Astrocyte (in vitro differentiated cells and primary cell): ENCODE results near the gene KRT39. TPM values are rescaled to one million over a fixed set of nuclear protein-coding genes. Genes with fewer than 3 reads are reported as not detected.

Experiments
- total RNA-seq: library from RNA; stranded (reverse); gene quantifications from 2 replicates; pipeline ENCODE4 v1.2.1, GENCODE V29; 2021

The KRT39 gene
- total RNA-seq, 1 donor from 2014 or later = not detected

Other genes starting within 250 kb of the KRT39 start
- not detected in 2 replicates for gene KRT25, start 211.6 kb downstream of the KRT39 start, total RNA-seq
- gene KRT26, start 194.7 kb downstream of the KRT39 start, total RNA-seq = not detected in 2 replicates
- not detected in 2 replicates for gene KRT27, start 184.4 kb downstream of the KRT39 start, total RNA-seq
- gene KRT28, start 167.0 kb downstream of the KRT39 start, total RNA-seq = not detected in 2 replicates
- 49.7 and 50.6 TPM in 2 replicates for gene KRT10, start 144.3 kb downstream of the KRT39 start, total RNA-seq
- not detected in 2 replicates for gene KRT12, start 99.7 kb downstream of the KRT39 start, total RNA-seq
- gene KRT20, start 81.7 kb downstream of the KRT39 start, total RNA-seq = not detected in 2 replicates
- not detected in 2 replicates for gene KRT23, start 29.3 kb downstream of the KRT39 start, total RNA-seq
- not detected in 2 replicates for gene KRT40, start 17.4 kb upstream of the KRT39 start, total RNA-seq
- not detected in 2 replicates for gene KRTAP3-3, start 27.2 kb upstream of the KRT39 start, total RNA-seq
- gene KRTAP3-2, start 33.0 kb upstream of the KRT39 start, total RNA-seq = not detected in 2 replicates
- not detected in 2 replicates for gene KRTAP3-1, start 42.2 kb upstream of the KRT39 start, total RNA-seq
- not detected in 2 replicates for gene KRTAP1-5, start 60.3 kb upstream of the KRT39 start, total RNA-seq
- gene KRTAP1-4, start 63.2 kb upstream of the KRT39 start, total RNA-seq = not detected in 2 replicates
- gene KRTAP1-3, start 67.9 kb upstream of the KRT39 start, total RNA-seq = not detected in 2 replicates
- not detected in 2 replicates for gene KRTAP1-1, start 74.5 kb upstream of the KRT39 start, total RNA-seq
- not detected in 2 replicates for gene KRTAP2-1, start 80.4 kb upstream of the KRT39 start, total RNA-seq
- not detected in 2 replicates for gene KRTAP2-2, start 88.3 kb upstream of the KRT39 start, total RNA-seq
- gene KRTAP2-3, start 93.2 kb upstream of the KRT39 start, total RNA-seq = 3.8 and 7.1 TPM in 2 replicates
- gene KRTAP2-4, start 98.9 kb upstream of the KRT39 start, total RNA-seq = not detected in 2 replicates
- not detected in 2 replicates for gene KRTAP4-7, start 117.2 kb upstream of the KRT39 start, total RNA-seq
- gene KRTAP4-8, start 131.2 kb upstream of the KRT39 start, total RNA-seq = not detected in 2 replicates
- not detected in 2 replicates for gene KRTAP4-16, start 135.3 kb upstream of the KRT39 start, total RNA-seq
- gene KRTAP4-9, start 138.4 kb upstream of the KRT39 start, total RNA-seq = not detected in 2 replicates
- gene KRTAP4-11, start 151.4 kb upstream of the KRT39 start, total RNA-seq = not detected in 2 replicates
- not detected in 2 replicates for gene KRTAP4-12, start 157.2 kb upstream of the KRT39 start, total RNA-seq
- not detected in 2 replicates for gene KRTAP4-6, start 173.6 kb upstream of the KRT39 start, total RNA-seq
- not detected in 2 replicates for gene KRTAP4-5, start 182.9 kb upstream of the KRT39 start, total RNA-seq
- gene KRTAP4-4, start 193.8 kb upstream of the KRT39 start, total RNA-seq = not detected in 2 replicates
- gene KRTAP4-3, start 201.3 kb upstream of the KRT39 start, total RNA-seq = not detected in 2 replicates
- not detected in 2 replicates for gene KRTAP4-2, start 211.3 kb upstream of the KRT39 start, total RNA-seq
- gene KRTAP4-1, start 218.0 kb upstream of the KRT39 start, total RNA-seq = not detected in 2 replicates
- gene KRTAP9-1, start 222.9 kb upstream of the KRT39 start, total RNA-seq = not detected in 2 replicates